C4-2B (cell line): ENCODE measurements around the gene FHIT.

Experiments
- CTCF ChIP-seq: fragments of 450-650 bp; conservative IDR thresholded peaks from 2 replicates; pipeline ENCODE4 v1.5.1; 2017; ENCODE audit warnings: mild to moderate bottlenecking
- ZFX ChIP-seq: fragments of 450-650 bp; IDR thresholded peaks from 2 replicates; pipeline ENCODE4 v1.6.1; 2017

- TF ChIP-seq CTCF: no peak
- no peak for TF ChIP-seq ZFX
Observed at GRCh38 chr3:59920822-59921221, 1330.4 kb downstream of the FHIT start.
